A549 (cell line): ENCODE results near the gene ORMDL2. TPM values are rescaled to one million over a fixed set of nuclear protein-coding genes. Genes with fewer than 3 reads are reported as not detected.
"Not testable (repeated sequence)": the region's sequence is repeated elsewhere in the genome, so short reads cannot be mapped to it uniquely, and the experiment has no call there.

Experiments used
- ATAC-seq, 2 experiments: fragments of 200-7000 bp in 1 of 2; fragments of >200 bp in 1 of 2; cut with Nextera tagmentation in 1 of 2; cut with Tn5 transposase in 1 of 2; 3 replicates each; pipeline versions ENCODE4 v1.8.0 to v1.9.1; 2018 to 2020; ENCODE audit warnings: mild to moderate bottlenecking in 1 of 2, moderate library complexity in 1 of 2
- CTCF ChIA-PET: fragments of 300-600 bp; sonication (Branson Sonifier 250); formaldehyde crosslinking; extraction: SDS; loops from one replicate; lab custom pipeline; 2021; ENCODE audit warnings: antibody characterized with exemption, inconsistent platforms; lab: Yijun Ruan, JAX
- POLR2A ChIA-PET: fragments of 350-600 bp; formaldehyde crosslinking; extraction: SDS; loops from one replicate; lab custom pipeline; 2021; ENCODE audit warnings: antibody characterized with exemption, inconsistent platforms; lab: Yijun Ruan, JAX
- DNase-seq, 2 experiments: peaks; one replicate each; pipeline versions ENCODE4 v3.0.0 to v3.0.0-alpha.2; 2011 to 2016; ENCODE audit warnings: low read depth in 1 of 2, low spot score in 1 of 2
- FAIRE-seq: peaks from 2 replicates; lab custom pipeline; 2011; peaks lifted over from hg19 to GRCh38; lab: Jason Lieb, UNC
- H3K27ac ChIP-seq, 2 experiments: fragments of >200 bp; sonication (Bioruptor Twin); formaldehyde crosslinking; 3 replicates each; pipeline ENCODE4 v1.5.1; 2016 to 2017
- H3K4me1 ChIP-seq: fragments of >200 bp; sonication (Bioruptor Twin); formaldehyde crosslinking; 3 replicates; pipeline ENCODE4 v1.6.1; 2016
- H3K4me2 ChIP-seq: fragments of >200 bp; sonication (Bioruptor Twin); formaldehyde crosslinking; 3 replicates; pipeline ENCODE4 v1.6.1; 2016
- H3K4me3 ChIP-seq: fragments of >200 bp; sonication (Bioruptor Twin); formaldehyde crosslinking; 3 replicates; pipeline ENCODE4 v1.5.1; 2016
- H3K9me3 ChIP-seq: fragments of >200 bp; sonication (Bioruptor Twin); formaldehyde crosslinking; 3 replicates; pipeline ENCODE4 v1.6.1; 2016
- HOXB13 ChIP-seq: fragments of 250-450 bp; sonication (Bioruptor Pico); IDR thresholded peaks from 2 replicates; pipeline ENCODE4 v1.5.0; 2020; ENCODE audit warnings: low read depth, mild to moderate bottlenecking, moderate library complexity
- KDM1A ChIP-seq: fragments of 200-600 bp; sonication (generic); IDR thresholded peaks from 2 replicates; pipeline ENCODE4 v1.6.1; 2016; ENCODE audit warnings: low read depth, mild to moderate bottlenecking
- MAFK ChIP-seq: fragments of 450-650 bp; IDR thresholded peaks from 2 replicates; pipeline ENCODE4 v1.6.1; 2014; ENCODE audit not compliant: partially characterized antibody
- RAD21 ChIP-seq, 2 experiments: fragments of >200 bp in 1 of 2; sonication (Bioruptor Twin) in 1 of 2; formaldehyde crosslinking in 1 of 2; IDR thresholded peaks in 1 of 2; conservative IDR thresholded peaks in 1 of 2; 2 replicates in 1 of 2; 3 replicates in 1 of 2; pipeline ENCODE4 v1.6.1; 2012 to 2018; ENCODE audit warnings: inconsistent platforms in 1 of 2
- ZC3H11A ChIP-seq: fragments of 450-650 bp; IDR thresholded peaks from 2 replicates; pipeline ENCODE4 v1.6.1; 2014; ENCODE audit warnings: antibody characterized with exemption, mild to moderate bottlenecking
- ZFP36 ChIP-seq: fragments of 450-650 bp; IDR thresholded peaks from 2 replicates; pipeline ENCODE4 v1.6.1; 2014; ENCODE audit warnings: borderline replicate concordance; ENCODE audit not compliant: partially characterized antibody
- WGBS: methylation state at CpG from one replicate; pipeline ENCODE4 v1.1.6; 2017; ENCODE audit errors: missing lambda C conversion rate; 5-methylcytosine and 5-hydroxymethylcytosine counted together
- polyA plus RNA-seq, 4 experiments: library from polyadenylated mRNA; depleted of rRNA in 3 of 4; stranded (reverse); fragments of >200 nt; fragmentation: RNase III in 1 of 4; extraction: RNeasy Plus Mini Kit Qiagen cat#74134 plus additional on column Dnase treatment in 1 of 4; gene quantifications; 2 replicates in 3 of 4; 3 replicates in 1 of 4; pipeline ENCODE4 v1.2.3, GENCODE V29; 2011 to 2017
- TF ChIP-seq, protein P1 (sequence below): fragments of 450-650 bp; IDR thresholded peaks from 2 replicates; pipeline ENCODE4 v1.6.1; 2014; ENCODE audit warnings: antibody characterized with exemption
- TF ChIP-seq, protein P2 (sequence below): fragments of 200-600 bp; sonication (generic); IDR thresholded peaks from 2 replicates; pipeline ENCODE4 v1.6.1; 2016; ENCODE audit warnings: antibody characterized with exemption, mild to moderate bottlenecking, moderate library complexity

ORMDL2 gene
- polyA plus RNA-seq, 2 of the 4 experiments (the other 2 are of a cell fraction) = 79.0 to 93.6 TPM

DNA sequence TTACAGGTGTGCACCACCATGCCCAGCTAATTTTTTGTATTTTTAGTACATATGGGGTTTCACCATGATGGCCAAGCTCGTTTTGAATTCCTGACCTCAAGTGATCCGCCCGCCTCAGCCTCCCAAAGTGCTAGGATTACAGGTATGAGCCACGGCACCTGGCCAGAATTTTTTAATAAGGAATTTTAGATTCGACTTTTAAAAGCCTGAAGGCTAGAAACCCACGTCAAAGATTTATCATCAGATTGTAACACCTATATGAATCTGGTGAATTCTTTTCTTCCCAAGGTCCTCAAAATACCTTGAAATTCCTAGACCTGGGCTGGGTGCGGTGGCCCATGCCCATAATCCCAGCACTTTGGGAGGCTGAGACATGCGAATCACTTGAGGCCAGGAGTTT is 43.6 kb downstream of the ORMDL2 start:
- TF ChIP-seq KDM1A = no peak
- TF ChIP-seq ZFP36 = no peak
- TF ChIP-seq RAD21 (conservative IDR thresholded peaks at IDR 0.05 in 1 of 2, IDR thresholded peaks at IDR 0.05 in 1 of 2) = no peak
- TF ChIP-seq, protein P1, sequence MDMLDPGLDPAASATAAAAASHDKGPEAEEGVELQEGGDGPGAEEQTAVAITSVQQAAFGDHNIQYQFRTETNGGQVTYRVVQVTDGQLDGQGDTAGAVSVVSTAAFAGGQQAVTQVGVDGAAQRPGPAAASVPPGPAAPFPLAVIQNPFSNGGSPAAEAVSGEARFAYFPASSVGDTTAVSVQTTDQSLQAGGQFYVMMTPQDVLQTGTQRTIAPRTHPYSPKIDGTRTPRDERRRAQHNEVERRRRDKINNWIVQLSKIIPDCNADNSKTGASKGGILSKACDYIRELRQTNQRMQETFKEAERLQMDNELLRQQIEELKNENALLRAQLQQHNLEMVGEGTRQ = no peak
- TF ChIP-seq, all 56 proteins: peak for 0
- FAIRE-seq (no peak), DNase-seq (no peak), ATAC-seq (no peak)
- no peaks in the 10 kb centered on the region for H3K9me3 ChIP-seq
- ChIA-PET POLR2A (no interaction called here), CTCF (interaction anchor here (1.0 kb wide), 1 partner anchor 13 kb away, joined by 4 read pairs; no protein-coding TSS in a partner anchor)
- no peak overlapping the region for H3K4me2 ChIP-seq
- WGBS = 83% methylated on average over 8 of the region's 8 CpGs
- 0 out of 3 replicates have a peak, but pooled peaks cover 3% of the 10 kb centered on the region for H3K4me1 ChIP-seq
- no peak overlapping the region for H3K4me3 ChIP-seq
- H3K27ac ChIP-seq = no peak overlapping the region

DNA sequence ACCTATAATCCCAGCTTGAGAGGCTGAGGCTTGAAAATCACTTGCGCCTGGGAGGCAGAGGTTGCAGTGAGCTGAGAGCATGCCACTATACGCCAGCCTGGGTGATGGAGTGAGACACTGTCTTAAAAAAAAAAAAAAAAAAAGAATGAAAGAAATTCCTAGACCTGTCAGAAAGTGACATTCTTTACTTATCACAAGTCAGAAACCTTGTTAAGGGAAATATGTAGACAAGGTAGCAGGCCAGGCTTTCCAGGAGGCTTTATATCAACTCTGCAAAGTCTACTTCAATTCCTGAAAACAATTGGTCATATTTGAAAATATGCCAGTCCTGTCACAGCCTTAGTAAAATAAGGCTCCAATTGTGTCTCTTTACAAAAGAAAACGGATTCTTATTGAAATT is 44.0 kb downstream of the ORMDL2 start:
- Histone ChIP-seq H3K4me2 (no peak overlapping the region), H3K27ac (no peak overlapping the region), H3K4me3 (no peak overlapping the region), H3K9me3 (no peaks in the 10 kb centered on the region), H3K4me1 (0 out of 3 replicates have a peak, but pooled peaks cover 3% of the 10 kb centered on the region)
- ChIA-PET POLR2A (no interaction called here), CTCF (interaction anchor here (1.0 kb wide), 1 partner anchor 12 kb away, joined by 4 read pairs; no protein-coding TSS in a partner anchor)
- TF ChIP-seq, protein P2, sequence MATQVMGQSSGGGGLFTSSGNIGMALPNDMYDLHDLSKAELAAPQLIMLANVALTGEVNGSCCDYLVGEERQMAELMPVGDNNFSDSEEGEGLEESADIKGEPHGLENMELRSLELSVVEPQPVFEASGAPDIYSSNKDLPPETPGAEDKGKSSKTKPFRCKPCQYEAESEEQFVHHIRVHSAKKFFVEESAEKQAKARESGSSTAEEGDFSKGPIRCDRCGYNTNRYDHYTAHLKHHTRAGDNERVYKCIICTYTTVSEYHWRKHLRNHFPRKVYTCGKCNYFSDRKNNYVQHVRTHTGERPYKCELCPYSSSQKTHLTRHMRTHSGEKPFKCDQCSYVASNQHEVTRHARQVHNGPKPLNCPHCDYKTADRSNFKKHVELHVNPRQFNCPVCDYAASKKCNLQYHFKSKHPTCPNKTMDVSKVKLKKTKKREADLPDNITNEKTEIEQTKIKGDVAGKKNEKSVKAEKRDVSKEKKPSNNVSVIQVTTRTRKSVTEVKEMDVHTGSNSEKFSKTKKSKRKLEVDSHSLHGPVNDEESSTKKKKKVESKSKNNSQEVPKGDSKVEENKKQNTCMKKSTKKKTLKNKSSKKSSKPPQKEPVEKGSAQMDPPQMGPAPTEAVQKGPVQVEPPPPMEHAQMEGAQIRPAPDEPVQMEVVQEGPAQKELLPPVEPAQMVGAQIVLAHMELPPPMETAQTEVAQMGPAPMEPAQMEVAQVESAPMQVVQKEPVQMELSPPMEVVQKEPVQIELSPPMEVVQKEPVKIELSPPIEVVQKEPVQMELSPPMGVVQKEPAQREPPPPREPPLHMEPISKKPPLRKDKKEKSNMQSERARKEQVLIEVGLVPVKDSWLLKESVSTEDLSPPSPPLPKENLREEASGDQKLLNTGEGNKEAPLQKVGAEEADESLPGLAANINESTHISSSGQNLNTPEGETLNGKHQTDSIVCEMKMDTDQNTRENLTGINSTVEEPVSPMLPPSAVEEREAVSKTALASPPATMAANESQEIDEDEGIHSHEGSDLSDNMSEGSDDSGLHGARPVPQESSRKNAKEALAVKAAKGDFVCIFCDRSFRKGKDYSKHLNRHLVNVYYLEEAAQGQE = no peak
- FAIRE-seq = no peak
- WGBS = 74% methylated on average over 3 of the region's 3 CpGs
- no peak for ATAC-seq
- DNase-seq = no peak

DNA sequence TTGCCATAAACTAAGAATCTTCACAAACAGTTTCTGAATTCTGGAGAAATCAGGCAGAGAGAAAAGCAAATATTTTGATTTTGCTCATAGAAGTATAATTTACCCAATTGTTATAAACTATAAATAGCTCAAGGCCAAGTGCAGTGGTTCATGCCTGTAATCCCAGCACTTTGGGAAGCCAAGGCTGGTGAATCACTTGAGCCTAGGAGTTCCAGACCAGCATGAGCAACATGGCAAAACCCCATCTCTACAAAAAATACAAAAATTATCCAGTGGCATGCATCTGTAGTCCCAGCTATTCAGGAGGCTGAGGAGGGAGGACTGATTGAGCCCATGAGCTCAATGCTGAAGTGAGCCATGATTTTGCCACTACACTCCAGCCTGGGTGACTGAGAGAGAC is 44.4 kb downstream of the ORMDL2 start:
- no peak overlapping the region for H3K4me3 ChIP-seq
- no peak overlapping the region for H3K27ac ChIP-seq
- no peak for TF ChIP-seq MAFK
- 0 out of 3 replicates have a peak, but pooled peaks cover 3% of the 10 kb centered on the region for H3K4me1 ChIP-seq
- H3K9me3 ChIP-seq = no peaks in the 10 kb centered on the region
- POLR2A ChIA-PET = no interaction called here
- FAIRE-seq (no peak), ATAC-seq (no peak; a peak in 1 of 6 replicates), DNase-seq (peak in 1 of 2 experiments; percentile 21)
- no peak overlapping the region for H3K4me2 ChIP-seq
- CTCF ChIA-PET = no interaction called here

DNA sequence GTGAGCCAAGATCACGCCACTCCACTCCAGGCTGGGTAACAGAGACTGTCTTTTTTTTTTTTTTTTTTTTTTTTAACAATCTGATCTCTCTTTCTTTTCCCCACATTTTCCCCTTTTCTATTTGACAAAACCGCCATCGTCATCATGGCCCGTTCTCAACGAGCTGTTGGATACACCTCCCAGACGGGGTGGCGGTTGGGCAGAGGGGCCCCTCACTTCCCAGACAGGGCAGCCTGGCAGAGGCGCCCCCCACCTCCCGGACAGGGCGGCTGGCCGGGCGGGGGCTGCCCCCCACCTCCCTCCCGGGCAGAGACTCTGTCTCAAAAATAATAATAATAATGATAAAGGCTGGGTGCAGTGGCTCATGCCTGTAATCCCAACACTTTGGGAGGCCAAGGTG is 45.1 kb downstream of the ORMDL2 start:
- H3K4me1 ChIP-seq, ATAC-seq, H3K4me2 ChIP-seq, H3K4me3 ChIP-seq, POLR2A ChIA-PET, DNase-seq, H3K27ac ChIP-seq, FAIRE-seq, H3K9me3 ChIP-seq: not testable (repeated sequence)
- WGBS = 88% methylated on average over 12 of the region's 13 CpGs
- CTCF ChIA-PET = interaction anchor here (1.4 kb wide), 1 partner anchor 17 kb away, joined by 3 read pairs; no protein-coding TSS in a partner anchor

DNA sequence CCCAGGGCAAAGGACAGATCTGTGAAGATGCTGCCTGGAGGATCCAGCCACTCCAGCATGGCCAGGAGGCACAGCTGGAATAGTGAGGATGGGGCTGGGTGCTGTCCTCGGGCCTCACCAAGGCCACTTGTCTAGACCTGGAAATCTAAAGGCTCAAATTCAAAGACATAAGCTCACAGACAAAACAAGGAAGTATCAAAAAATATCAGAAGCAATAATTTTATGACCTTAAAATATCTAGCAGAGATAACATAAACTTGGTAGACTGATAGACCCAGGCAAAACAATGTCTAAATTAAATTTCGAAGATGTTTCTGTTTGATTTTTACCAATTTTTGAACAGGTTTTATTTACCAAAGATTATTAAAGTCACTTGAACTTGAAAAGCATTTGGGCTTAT is 47.5 kb downstream of the ORMDL2 start:
- CTCF ChIA-PET = interaction anchor here (1.5 kb wide), 1 partner anchor 10 kb away, joined by 3 read pairs; no protein-coding TSS in a partner anchor
- ATAC-seq = no peak
- no peak overlapping the region for H3K4me2 ChIP-seq
- DNase-seq = no peak
- WGBS = 51% methylated on average over 2 of the region's 2 CpGs
- no peak overlapping the region for H3K4me3 ChIP-seq
- POLR2A ChIA-PET = no interaction called here
- no peak overlapping the region for H3K27ac ChIP-seq
- peak; percentile 28 for FAIRE-seq
- TF ChIP-seq, protein P2 = no peak
- no peak for TF ChIP-seq ZC3H11A
- no peak for TF ChIP-seq HOXB13 (CRISPR knock-in tag)
- TF ChIP-seq, all 56 proteins: peak for 0
- Histone ChIP-seq H3K9me3 (no peaks in the 10 kb centered on the region), H3K4me1 (0 out of 3 replicates have a peak, but pooled peaks cover 3% of the 10 kb centered on the region)
